Neural progenitor cell (in vitro differentiated cells): ENCODE measurements around the gene CTSE.

Experiments used
- CTCF ChIP-seq: fragments of 200-600 bp; sonication (generic); IDR thresholded peaks from 2 replicates; pipeline ENCODE4 v1.5.1; 2017; ENCODE audit warnings: antibody characterized with exemption, mild to moderate bottlenecking
- EZH2 ChIP-seq: fragments of 200-600 bp; sonication (generic); IDR thresholded peaks from 2 replicates; pipeline ENCODE4 v1.6.1; 2017; ENCODE audit warnings: antibody characterized with exemption, mild to moderate bottlenecking, moderate library complexity
- EZH2phosphoT487 ChIP-seq: fragments of 200-600 bp; sonication (generic); IDR thresholded peaks from 2 replicates; pipeline ENCODE4 v1.6.1; 2017; ENCODE audit warnings: antibody characterized with exemption

- no peak for TF ChIP-seq CTCF
- TF ChIP-seq EZH2, result no peak
- TF ChIP-seq EZH2phosphoT487, result no peak
These were observed 54.5 kb downstream of the CTSE start for GRCh38 chr1:205969229-205969628.
